HL-60/S4 (cell line): ENCODE measurements around the gene ZNF648.
"Not testable (repeated sequence)": the region's sequence is repeated elsewhere in the genome, so short reads cannot be mapped to it uniquely, and the experiment has no call there.

Experiments
- in situ Hi-C: fragments of 300-500 bp; cut with MboI; formaldehyde crosslinking; loops from 2 replicates; pipeline ENCODE4 v1.14.3; 2022; ENCODE audit warnings: low sequenced_read_pairs

ZNF648 gene

DNA sequence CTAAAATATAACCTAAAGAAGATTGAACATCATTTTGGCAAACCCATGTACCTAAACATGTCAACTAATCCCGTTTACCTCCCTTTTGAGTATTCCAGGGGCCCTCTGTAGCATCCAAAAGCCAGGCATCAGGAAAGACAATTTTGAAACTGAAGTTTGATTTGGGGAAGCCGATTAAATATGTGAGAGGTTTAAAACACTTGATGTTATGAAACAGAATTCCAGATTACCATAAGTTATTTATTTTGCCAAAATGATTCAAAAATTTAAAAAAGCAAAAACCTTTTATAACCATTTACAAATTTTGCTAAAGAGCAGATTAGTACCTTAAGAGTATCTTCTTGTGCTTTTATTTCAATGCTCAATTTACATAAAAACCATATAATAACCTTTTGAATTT, 23.3 kb downstream of the ZNF648 start:
- in situ Hi-C loops = no loop called here

GRCh38 chr1:182035097-182035770, 26.3 kb downstream of the ZNF648 start:
- in situ Hi-C loops = no loop called here

- in situ Hi-C loops = no loop called here
These were observed 29.3 kb downstream of the ZNF648 start for GRCh38 chr1:182032251-182032650.

- in situ Hi-C loops = no loop called here
These were observed 31.9 kb downstream of the ZNF648 start for GRCh38 chr1:182029379-182030331.

DNA sequence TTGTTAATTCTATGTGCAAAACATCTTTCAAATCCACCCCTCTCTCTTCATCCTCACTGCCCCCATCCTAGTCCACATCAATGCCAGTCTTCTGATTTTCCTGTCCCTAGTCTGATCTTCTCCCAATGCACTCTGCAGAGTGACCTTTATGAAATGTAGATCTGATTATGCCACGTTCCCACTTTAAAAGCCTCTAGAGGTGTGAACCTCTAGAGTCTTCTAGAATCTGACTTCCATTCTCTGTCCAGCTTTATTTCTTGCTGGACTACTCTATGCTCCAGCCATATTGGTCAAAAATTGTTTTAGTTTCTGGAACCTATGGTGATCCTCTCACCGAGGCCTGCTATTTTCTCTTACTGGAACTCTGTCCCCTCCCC, 32.5 kb downstream of the ZNF648 start:
- in situ Hi-C loops = no loop called here

- in situ Hi-C loops = no loop called here
These were observed 46.2 kb downstream of the ZNF648 start for GRCh38 chr1:182015360-182015759.

GRCh38 chr1:182010800-182011370, 50.6 kb downstream of the ZNF648 start:
- in situ Hi-C loops = not testable (repeated sequence)

GRCh38 chr1:182005398-182005797, 56.1 kb downstream of the ZNF648 start:
- in situ Hi-C loops = not testable (repeated sequence)

DNA sequence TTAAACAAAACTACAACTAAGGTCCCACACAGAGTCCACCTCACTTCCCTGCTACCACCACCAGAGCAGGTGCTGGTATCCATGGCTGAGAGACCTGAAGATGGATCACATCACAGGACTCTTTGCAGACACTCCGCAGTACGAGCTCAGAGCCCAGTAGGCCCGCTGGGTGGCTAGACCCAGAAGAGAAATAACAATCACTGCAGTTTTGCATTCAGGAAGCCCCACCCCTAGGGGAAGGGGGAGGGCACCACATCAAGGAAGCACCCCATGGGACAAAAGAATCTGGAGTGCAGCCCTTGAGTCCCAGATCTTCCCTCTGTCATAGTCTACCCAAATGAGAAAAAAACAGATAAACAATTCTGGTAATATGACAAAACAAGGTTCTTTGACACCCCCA, 56.9 kb downstream of the ZNF648 start:
- in situ Hi-C loops = no loop called here
